Type B pancreatic cell (in vitro differentiated cells): ENCODE results near the gene POPDC2. TPM values are rescaled to one million over a fixed set of nuclear protein-coding genes. Genes with fewer than 3 reads are reported as not detected.

Experiments
- DNase-seq: peaks from one replicate; pipeline ENCODE4 v3.0.0; 2021; ENCODE audit warnings: mixed read lengths; ENCODE audit not compliant: unreplicated experiment; ENCODE audit errors: extremely low spot score
- H3K27ac Mint-ChIP-seq: 2 replicates; pipeline ENCODE4 v1.8.0; 2021; ENCODE audit warnings: mild to moderate bottlenecking, mixed read lengths
- H3K27me3 Mint-ChIP-seq: 2 replicates; pipeline ENCODE4 v1.8.0; 2021; ENCODE audit warnings: mixed read lengths
- H3K36me3 Mint-ChIP-seq: 2 replicates; pipeline ENCODE4 v1.8.0; 2021; ENCODE audit warnings: mixed read lengths
- H3K4me1 Mint-ChIP-seq: one replicate; pipeline ENCODE4 v1.8.0; 2021; ENCODE audit warnings: mixed read lengths; ENCODE audit not compliant: unreplicated experiment
- H3K4me3 Mint-ChIP-seq: 2 replicates; pipeline ENCODE4 v1.8.0; 2021; ENCODE audit warnings: mild to moderate bottlenecking, mixed read lengths
- H3K9me3 Mint-ChIP-seq: 2 replicates; pipeline ENCODE4 v1.8.0; 2021; ENCODE audit warnings: mixed read lengths
- CTCF ChIP-seq: fragments of 200-600 bp; sonication (generic); conservative IDR thresholded peaks from 2 replicates; pipeline ENCODE4 v1.5.0; 2021; ENCODE audit warnings: antibody characterized with exemption, mild to moderate bottlenecking
- total RNA-seq: library from RNA; stranded (reverse); gene quantifications from 2 replicates; pipeline ENCODE4 v1.2.1, GENCODE V29; 2021; ENCODE audit warnings: low replicate concordance

POPDC2 gene
- total RNA-seq, 1 donor from 2014 or later = 2.6 TPM

GRCh38 chr3:119700269-119700919, 40.0 kb upstream of the POPDC2 start:
- Mint-ChIP-seq H3K4me1 (peaks cover 7% of the 10 kb centered on the region), H3K9me3 (no peaks in the 10 kb centered on the region), H3K27me3 (peaks cover 6% of the 10 kb centered on the region), H3K36me3 (no peaks in the 10 kb centered on the region), H3K27ac (no peak overlapping the region), H3K4me3 (no peak overlapping the region)
- TF ChIP-seq CTCF = no peak
- no peak for DNase-seq

DNA sequence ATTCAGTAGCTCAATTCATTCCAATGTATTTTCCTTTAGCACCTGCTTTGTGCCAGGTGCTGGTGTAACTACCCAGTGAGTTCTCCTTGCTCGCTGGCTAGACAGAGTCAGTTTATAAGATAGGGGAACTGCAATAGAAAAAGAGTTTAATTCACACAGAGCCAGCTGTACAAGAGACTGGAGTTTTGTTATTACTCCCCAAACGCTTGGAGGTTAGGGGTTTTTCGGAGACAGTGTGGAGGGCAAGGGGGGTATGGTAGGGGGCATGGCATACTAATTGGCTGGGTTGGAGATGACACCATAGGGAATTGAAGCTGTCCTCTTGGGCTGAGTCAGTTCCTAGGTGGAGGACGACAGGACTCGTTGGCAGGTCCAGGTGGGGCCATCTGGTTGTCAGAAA, 37.0 kb upstream of the POPDC2 start:
- Mint-ChIP-seq H3K36me3 (no peaks in the 10 kb centered on the region), H3K9me3 (no peaks in the 10 kb centered on the region), H3K27ac (no peak overlapping the region), H3K4me1 (no peaks in the 10 kb centered on the region), H3K4me3 (no peak overlapping the region), H3K27me3 (no peaks in the 10 kb centered on the region)
- TF ChIP-seq CTCF = no peak
- DNase-seq = no peak

DNA sequence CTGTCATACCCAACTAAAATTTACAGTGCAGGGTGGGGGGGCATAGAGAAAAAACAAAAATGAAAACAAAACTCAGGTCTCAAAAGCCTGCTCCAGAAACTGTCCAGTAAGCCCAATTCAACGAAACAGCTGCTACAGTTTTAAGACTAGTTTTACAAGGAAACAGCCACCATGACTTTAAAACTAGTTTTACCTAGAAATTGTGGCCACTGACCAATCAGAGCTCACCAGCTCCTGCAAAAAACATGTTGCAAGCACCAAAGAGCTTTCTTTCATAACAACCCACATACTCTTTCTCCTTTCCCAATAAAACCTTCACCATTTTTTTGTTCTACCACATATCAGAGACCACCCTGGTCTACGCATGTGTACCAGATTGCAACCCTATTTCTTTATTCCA, 35.1 kb upstream of the POPDC2 start:
- Mint-ChIP-seq H3K27ac (no peak overlapping the region), H3K36me3 (no peaks in the 10 kb centered on the region), H3K9me3 (no peaks in the 10 kb centered on the region), H3K4me1 (no peaks in the 10 kb centered on the region), H3K27me3 (no peaks in the 10 kb centered on the region), H3K4me3 (no peak overlapping the region)
- DNase-seq = no peak
- no peak for TF ChIP-seq CTCF

DNA sequence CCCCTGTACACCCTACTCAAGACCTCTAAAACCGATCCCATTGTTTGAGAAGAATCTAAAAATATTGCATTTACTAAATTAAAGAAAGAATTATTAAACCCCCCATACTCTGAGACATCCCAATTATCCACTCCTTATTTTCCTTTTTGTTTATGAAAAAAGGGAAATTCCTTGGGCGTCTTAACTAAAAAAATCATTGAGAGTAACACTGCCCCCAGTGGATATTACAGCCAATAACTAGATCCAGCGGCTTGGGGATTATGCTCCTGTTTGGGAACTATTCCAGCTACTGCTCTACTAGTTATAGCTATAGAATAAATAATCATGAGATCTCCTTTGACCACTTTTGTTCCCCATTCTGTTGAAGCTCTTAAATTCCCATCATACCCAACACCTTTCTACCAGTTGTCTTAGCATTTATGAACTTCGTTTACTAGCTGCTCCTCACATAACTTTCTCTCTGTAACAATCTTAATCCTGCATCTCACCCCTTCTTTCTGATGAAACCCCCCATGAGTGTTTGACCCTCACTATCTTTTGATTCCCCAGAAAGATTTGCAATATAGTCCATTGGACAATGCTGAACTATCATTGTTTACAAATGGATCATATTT, 29.8 kb upstream of the POPDC2 start:
- H3K27me3 Mint-ChIP-seq = peaks cover 10% of the 10 kb centered on the region

DNA sequence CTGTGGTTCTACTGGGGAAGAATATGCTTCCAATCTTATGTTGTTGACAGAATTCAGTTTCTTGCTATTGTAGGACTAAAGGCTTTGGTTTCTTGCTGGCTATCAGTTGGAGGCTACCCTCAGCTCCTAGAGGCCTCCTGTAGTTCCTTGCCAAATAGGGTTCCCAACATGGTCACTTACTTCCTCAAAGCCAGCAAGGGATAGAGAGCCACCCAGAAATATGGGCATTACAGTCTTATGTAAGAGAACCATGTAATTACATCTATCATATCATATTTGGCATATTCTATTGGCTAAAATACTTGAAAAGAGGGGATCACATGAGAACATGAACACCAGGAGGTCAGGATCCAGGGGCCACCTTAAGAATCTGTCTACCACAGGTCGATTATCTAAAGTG, 23.0 kb upstream of the POPDC2 start:
- H3K9me3 Mint-ChIP-seq = peaks cover 6% of the 10 kb centered on the region
- DNase-seq = no peak
- H3K27me3 Mint-ChIP-seq = peaks cover 3% of the 10 kb centered on the region
- H3K27ac Mint-ChIP-seq = no peak overlapping the region
- no peak overlapping the region for H3K4me3 Mint-ChIP-seq
- no peaks in the 10 kb centered on the region for H3K4me1 Mint-ChIP-seq
- no peak for TF ChIP-seq CTCF
- no peaks in the 10 kb centered on the region for H3K36me3 Mint-ChIP-seq

More for the DNA sequence above, 29.8 kb upstream of the POPDC2 start:
- DNase-seq = no peak
- no peaks in the 10 kb centered on the region for H3K4me1 Mint-ChIP-seq
- no peak overlapping the region for H3K4me3 Mint-ChIP-seq
- peaks cover 6% of the 10 kb centered on the region for H3K9me3 Mint-ChIP-seq
- H3K36me3 Mint-ChIP-seq = no peaks in the 10 kb centered on the region
- H3K27ac Mint-ChIP-seq = no peak overlapping the region
- peak; percentile 77 for TF ChIP-seq CTCF
